D721Med (cell line): ENCODE results near the gene CAPN9.
"Not testable (repeated sequence)": the region's sequence is repeated elsewhere in the genome, so short reads cannot be mapped to it uniquely, and the experiment has no call there.

ENCODE experiments used
- DNase-seq: peaks from one replicate; pipeline ENCODE4 v3.0.0; 2011; ENCODE audit warnings: low spot score; ENCODE audit not compliant: insufficient read length
- FAIRE-seq: peaks from 2 replicates; lab custom pipeline; 2011; peaks lifted over from hg19 to GRCh38; lab: Jason Lieb, UNC
- CTCF ChIP-seq: IDR thresholded peaks from 2 replicates; pipeline ENCODE4 v1.5.1; 2012; ENCODE audit warnings: mild to moderate bottlenecking, control low read depth; ENCODE audit not compliant: insufficient read depth; ENCODE audit errors: missing control alignments

CAPN9 gene

GRCh38 chr1:230836347-230836746, 89.2 kb downstream of the CAPN9 start:
- no peak for DNase-seq
- FAIRE-seq = no peak
- no peak for TF ChIP-seq CTCF

- FAIRE-seq (no peak), DNase-seq (no peak)
- TF ChIP-seq CTCF = no peak
Observed at GRCh38 chr1:230836793-230837192, 89.6 kb downstream of the CAPN9 start.

- DNase-seq = no peak
Observed at GRCh38 chr1:230839173-230839572, 92.0 kb downstream of the CAPN9 start.

GRCh38 chr1:230842801-230843200, 95.6 kb downstream of the CAPN9 start:
- DNase-seq (no peak), FAIRE-seq (no peak)
- TF ChIP-seq CTCF = no peak

More at GRCh38 chr1:230839173-230839572, 92.0 kb downstream of the CAPN9 start:
- FAIRE-seq = no peak
- no peak for TF ChIP-seq CTCF

GRCh38 chr1:230843503-230844309, 96.5 kb downstream of the CAPN9 start:
- no peak for TF ChIP-seq CTCF
- DNase-seq = no peak
- no peak for FAIRE-seq

- FAIRE-seq = no peak
- DNase-seq = no peak
- no peak for TF ChIP-seq CTCF
Observed at GRCh38 chr1:230844561-230844960, 97.4 kb downstream of the CAPN9 start.

- FAIRE-seq, DNase-seq: not testable (repeated sequence)
Observed at GRCh38 chr1:230845184-230845583, 98.0 kb downstream of the CAPN9 start.

- no peak for TF ChIP-seq CTCF
- no peak for FAIRE-seq
- DNase-seq = no peak
Observed at GRCh38 chr1:230848235-230848634, 101.0 kb downstream of the CAPN9 start.
